Measurements from ENCODE around the gene UPF2. TPM values are rescaled to one million over a fixed set of nuclear protein-coding genes. Genes with fewer than 3 reads are reported as not detected.

UPF2 gene
- total and polyA plus RNA-seq, 2 of the 13 experiments (the other 11 are each of a cell fraction or from before 2014, with no cell fraction given) = 6.2 to 14.5 TPM

DNA sequence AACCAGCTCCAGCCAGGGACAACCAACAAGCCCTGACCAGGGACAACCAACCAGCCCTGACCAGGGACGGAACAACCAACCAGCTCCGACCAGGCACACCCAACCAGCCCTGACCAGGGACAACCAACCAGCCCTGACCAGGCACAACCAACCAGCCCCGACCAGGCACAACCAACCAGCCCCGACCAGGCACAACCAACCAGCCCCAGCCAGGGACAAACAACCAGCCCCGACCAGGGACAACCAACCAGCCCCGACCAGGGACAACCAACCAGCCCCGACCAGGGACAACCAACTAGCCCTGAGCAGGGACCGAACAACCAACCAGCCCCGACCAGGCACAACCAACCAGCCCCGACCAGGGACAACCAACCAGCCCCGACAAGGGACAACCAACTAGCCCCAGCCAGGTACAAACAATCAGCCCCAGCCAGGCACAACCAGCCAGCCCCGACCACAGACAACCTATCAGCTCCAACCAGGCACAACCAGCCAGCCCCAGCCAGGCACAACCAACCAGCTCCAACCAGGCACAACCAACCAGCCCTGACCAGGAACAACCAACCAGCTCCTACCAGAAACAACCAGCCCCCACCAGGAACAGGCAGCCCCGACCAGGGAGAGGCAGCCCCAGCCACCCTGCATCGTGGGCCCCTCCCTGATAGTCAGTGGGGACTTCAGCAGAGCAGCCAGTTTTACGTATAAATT, 163.1 kb downstream of the UPF2 start:
- ChIA-PET POLR2A (no interaction called here), CTCF (ENCODE audit: low intra/inter-chr PET ratio, low total read pairs) (no interaction called here)
- Histone ChIP-seq H3K79me2 (ENCODE audit: insufficient read depth, low read length) (no peaks in the 10 kb centered on the region), H4K20me1 (ENCODE audit: insufficient read depth, low read length) (no peaks in the 10 kb centered on the region), H3K9me3 (ENCODE audit: low read length) (no peaks in the 10 kb centered on the region), H3K27me3 (ENCODE audit: control insufficient read depth in 1 of 2, insufficient read depth in 2 of 2, low read length in 2 of 2) (no peaks in the 10 kb centered on the region), H3K36me3 (replicated peaks in 1 of 2; ENCODE audit: control insufficient read depth in 1 of 2, insufficient read depth in 2 of 2, low read length in 2 of 2) (no peaks in the 10 kb centered on the region), H3K4me1 (ENCODE audit: insufficient read depth, low read length) (peaks cover 80% of the 10 kb centered on the region), H3K4me3 (replicated peaks in 1 of 3; ENCODE audit: insufficient read depth in 1 of 3, low read depth in 2 of 3, low read length in 3 of 3) (no peak overlapping the region), H2AFZ (ENCODE audit: low read length) (no peak overlapping the region), H3K27ac (ENCODE audit: extremely low read length, insufficient read depth, low read length) (no peak overlapping the region), H3K9ac (ENCODE audit: insufficient read depth, low read depth, low read length) (no peak overlapping the region), H3K4me2 (ENCODE audit: low read depth, low read length) (no peak overlapping the region)
- in situ Hi-C loops (cut with HindIII; ENCODE audit: extremely low pct_ligation_motif_present, low pct_unique_long_range_greater_than_20kb) = no loop called here
- 100% methylated on average over 3 of the region's 15 CpGs for WGBS (ENCODE audit: low lambda C conversion rate)
- intact Hi-C loops (cut with micrococcal nuclease; ENCODE audit: unreplicated experiment) = no loop called here
- DNase-seq (ENCODE audit: low spot score) (no peak), FAIRE-seq (no peak), ATAC-seq (no peak)
- BruUV-seq (replicated peaks) = no TSS peak
- TF ChIP-seq ZNF562 (CRISPR knock-in tag; IDR thresholded peaks at IDR 0.05; ENCODE audit: borderline replicate concordance) (no peak), ZSCAN22 (CRISPR knock-in tag; IDR thresholded peaks at IDR 0.05) (no peak), ZNF75D (CRISPR knock-in tag; IDR thresholded peaks at IDR 0.05; ENCODE audit: borderline replicate concordance) (no peak), NKX3-1 (CRISPR knock-in tag; IDR thresholded peaks at IDR 0.05) (no peak), MBNL3 (CRISPR knock-in tag; conservative IDR thresholded peaks at IDR 0.05) (no peak), HNRNPUL1 (IDR thresholded peaks at IDR 0.05; ENCODE audit: low read depth, low read length) (no peak), TBL1XR1 (IDR thresholded peaks at IDR 0.05; ENCODE audit: borderline replicate concordance, low read length, partially characterized antibody) (no peak), CHD2 (IDR thresholded peaks at IDR 0.05; ENCODE audit: low read depth, low read length) (no peak), GFI1 (CRISPR knock-in tag; IDR thresholded peaks at IDR 0.05; ENCODE audit: borderline replicate concordance) (no peak), TAF15 (IDR thresholded peaks at IDR 0.05; ENCODE audit: low read depth, low read length, poor library complexity, severe bottlenecking) (no peak)
- TF ChIP-seq, protein P1, sequence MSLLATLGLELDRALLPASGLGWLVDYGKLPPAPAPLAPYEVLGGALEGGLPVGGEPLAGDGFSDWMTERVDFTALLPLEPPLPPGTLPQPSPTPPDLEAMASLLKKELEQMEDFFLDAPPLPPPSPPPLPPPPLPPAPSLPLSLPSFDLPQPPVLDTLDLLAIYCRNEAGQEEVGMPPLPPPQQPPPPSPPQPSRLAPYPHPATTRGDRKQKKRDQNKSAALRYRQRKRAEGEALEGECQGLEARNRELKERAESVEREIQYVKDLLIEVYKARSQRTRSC (CRISPR knock-in tag; IDR thresholded peaks at IDR 0.05; ENCODE audit: low read depth) = no peak
- TF ChIP-seq, protein P2, sequence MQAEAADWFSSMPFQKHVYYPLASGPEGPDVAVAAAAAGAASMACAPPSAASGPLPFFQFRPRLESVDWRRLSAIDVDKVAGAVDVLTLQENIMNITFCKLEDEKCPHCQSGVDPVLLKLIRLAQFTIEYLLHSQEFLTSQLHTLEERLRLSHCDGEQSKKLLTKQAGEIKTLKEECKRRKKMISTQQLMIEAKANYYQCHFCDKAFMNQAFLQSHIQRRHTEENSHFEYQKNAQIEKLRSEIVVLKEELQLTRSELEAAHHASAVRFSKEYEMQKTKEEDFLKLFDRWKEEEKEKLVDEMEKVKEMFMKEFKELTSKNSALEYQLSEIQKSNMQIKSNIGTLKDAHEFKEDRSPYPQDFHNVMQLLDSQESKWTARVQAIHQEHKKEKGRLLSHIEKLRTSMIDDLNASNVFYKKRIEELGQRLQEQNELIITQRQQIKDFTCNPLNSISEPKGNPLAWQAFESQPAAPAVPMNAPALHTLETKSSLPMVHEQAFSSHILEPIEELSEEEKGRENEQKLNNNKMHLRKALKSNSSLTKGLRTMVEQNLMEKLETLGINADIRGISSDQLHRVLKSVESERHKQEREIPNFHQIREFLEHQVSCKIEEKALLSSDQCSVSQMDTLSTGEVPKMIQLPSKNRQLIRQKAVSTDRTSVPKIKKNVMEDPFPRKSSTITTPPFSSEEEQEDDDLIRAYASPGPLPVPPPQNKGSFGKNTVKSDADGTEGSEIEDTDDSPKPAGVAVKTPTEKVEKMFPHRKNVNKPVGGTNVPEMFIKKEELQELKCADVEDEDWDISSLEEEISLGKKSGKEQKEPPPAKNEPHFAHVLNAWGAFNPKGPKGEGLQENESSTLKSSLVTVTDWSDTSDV (CRISPR knock-in tag; IDR thresholded peaks at IDR 0.05) = no peak
